OCI-LY3 (cell line): Measurements from ENCODE around the gene FLVCR2.
"Not testable (repeated sequence)": the region's sequence is repeated elsewhere in the genome, so short reads cannot be mapped to it uniquely, and the experiment has no call there.

ENCODE experiments used
- H2AFZ ChIP-seq: fragments of 200-600, 300-600 bp; shearing (Covaris generic); 2 replicates; pipeline ENCODE4 v1.6.0; 2014; ENCODE audit warnings: antibody characterized with exemption, low read depth, low read length
- H3K27ac ChIP-seq: fragments of 200-600, 300-600 bp; sonication (generic); 2 replicates; pipeline ENCODE4 v1.5.1; 2014; ENCODE audit warnings: mild to moderate bottlenecking, low read length, moderate library complexity, mixed read lengths
- H3K27me3 ChIP-seq: fragments of 200-600, 300-600 bp; sonication (generic); 2 replicates; pipeline ENCODE4 v1.6.1; 2014; ENCODE audit warnings: low read depth, low read length, mixed read lengths
- H3K36me3 ChIP-seq: fragments of 200-600, 300-600 bp; sonication (generic); replicated peaks from 2 replicates; pipeline ENCODE3; 2014; ENCODE audit warnings: low read depth, low read length, mixed read lengths
- H3K4me1 ChIP-seq: fragments of 300-600, 200-600 bp; sonication (generic); 2 replicates; pipeline ENCODE4 v1.6.1; 2014; ENCODE audit warnings: low read length, mixed read lengths
- H3K4me2 ChIP-seq: fragments of 200-600, 300-600 bp; sonication (generic); 2 replicates; pipeline ENCODE4 v1.6.1; 2014; ENCODE audit warnings: low read length, mixed read lengths
- H3K4me3 ChIP-seq: fragments of 300-600, 200-600 bp; sonication (generic); 2 replicates; pipeline ENCODE4 v1.5.1; 2014; ENCODE audit warnings: antibody characterized with exemption, mild to moderate bottlenecking, low read length, moderate library complexity
- H3K79me2 ChIP-seq: fragments of 300-600, 200-600 bp; shearing (Covaris generic); 2 replicates; pipeline ENCODE4 v1.6.1; 2014; ENCODE audit warnings: mild to moderate bottlenecking, low read length, mixed read lengths
- H3K9ac ChIP-seq: fragments of 300-600, 200-600 bp; shearing (Covaris generic); 2 replicates; pipeline ENCODE4 v1.6.0; 2014; ENCODE audit warnings: mild to moderate bottlenecking, low read length, moderate library complexity
- H3K9me3 ChIP-seq: fragments of 200-600, 300-600 bp; shearing (Covaris generic); 2 replicates; pipeline ENCODE4 v1.6.1; 2014; ENCODE audit warnings: low read length, mixed read lengths; ENCODE audit not compliant: insufficient read depth
- H4K20me1 ChIP-seq: fragments of 200-600, 300-600 bp; sonication (generic); 2 replicates; pipeline ENCODE4 v1.6.1; 2016; ENCODE audit warnings: low read length, mixed read lengths; ENCODE audit not compliant: insufficient read depth
- EZH2phosphoT487 ChIP-seq: fragments of 200-600 bp; shearing (Covaris generic); IDR thresholded peaks from 2 replicates; pipeline ENCODE4 v1.6.1; 2018; ENCODE audit warnings: antibody characterized with exemption, mixed run types, low read depth
- TF ChIP-seq, protein P1 (sequence below): fragments of 200-600, 300-600 bp; sonication (generic); IDR thresholded peaks from 2 replicates; pipeline ENCODE4 v1.5.1; 2014; ENCODE audit warnings: antibody characterized with exemption, low read length, low read depth

FLVCR2 gene

DNA sequence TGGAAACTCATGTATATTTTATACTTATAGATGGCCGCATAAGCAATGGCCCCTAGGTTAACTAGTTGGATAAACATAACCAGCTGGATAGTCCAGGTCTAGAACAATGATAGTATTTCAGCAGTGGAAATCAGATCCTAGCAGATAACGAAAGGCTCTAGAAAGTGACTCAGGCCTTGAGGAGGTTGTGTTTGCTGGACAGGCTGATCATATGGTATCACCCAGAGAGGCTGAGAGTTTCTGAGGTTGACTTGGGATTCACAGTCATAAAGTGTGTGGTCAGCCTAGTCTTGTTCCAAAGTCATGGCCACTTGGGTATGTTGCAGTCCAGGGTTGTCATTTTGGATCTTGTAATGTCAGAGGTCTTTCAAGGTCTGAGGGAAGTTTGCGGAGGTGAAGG, 16.8 kb downstream of the FLVCR2 start:
- Histone ChIP-seq H3K4me2 (no peak overlapping the region), H3K9me3 (0 out of 2 replicates have a peak, but pooled peaks cover 4% of the 10 kb centered on the region), H3K27ac (no peak overlapping the region), H4K20me1 (no peaks in the 10 kb centered on the region), H3K4me1 (peaks cover 14% of the 10 kb centered on the region), H3K27me3 (no peaks in the 10 kb centered on the region), H3K4me3 (no peak overlapping the region), H3K9ac (no peak overlapping the region), H2AFZ (no peak overlapping the region), H3K79me2 (no peaks in the 10 kb centered on the region), H3K36me3 (peaks cover 14% of the 10 kb centered on the region)
- TF ChIP-seq, protein P1, sequence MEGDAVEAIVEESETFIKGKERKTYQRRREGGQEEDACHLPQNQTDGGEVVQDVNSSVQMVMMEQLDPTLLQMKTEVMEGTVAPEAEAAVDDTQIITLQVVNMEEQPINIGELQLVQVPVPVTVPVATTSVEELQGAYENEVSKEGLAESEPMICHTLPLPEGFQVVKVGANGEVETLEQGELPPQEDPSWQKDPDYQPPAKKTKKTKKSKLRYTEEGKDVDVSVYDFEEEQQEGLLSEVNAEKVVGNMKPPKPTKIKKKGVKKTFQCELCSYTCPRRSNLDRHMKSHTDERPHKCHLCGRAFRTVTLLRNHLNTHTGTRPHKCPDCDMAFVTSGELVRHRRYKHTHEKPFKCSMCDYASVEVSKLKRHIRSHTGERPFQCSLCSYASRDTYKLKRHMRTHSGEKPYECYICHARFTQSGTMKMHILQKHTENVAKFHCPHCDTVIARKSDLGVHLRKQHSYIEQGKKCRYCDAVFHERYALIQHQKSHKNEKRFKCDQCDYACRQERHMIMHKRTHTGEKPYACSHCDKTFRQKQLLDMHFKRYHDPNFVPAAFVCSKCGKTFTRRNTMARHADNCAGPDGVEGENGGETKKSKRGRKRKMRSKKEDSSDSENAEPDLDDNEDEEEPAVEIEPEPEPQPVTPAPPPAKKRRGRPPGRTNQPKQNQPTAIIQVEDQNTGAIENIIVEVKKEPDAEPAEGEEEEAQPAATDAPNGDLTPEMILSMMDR = no peak
- no peak for TF ChIP-seq EZH2phosphoT487

DNA sequence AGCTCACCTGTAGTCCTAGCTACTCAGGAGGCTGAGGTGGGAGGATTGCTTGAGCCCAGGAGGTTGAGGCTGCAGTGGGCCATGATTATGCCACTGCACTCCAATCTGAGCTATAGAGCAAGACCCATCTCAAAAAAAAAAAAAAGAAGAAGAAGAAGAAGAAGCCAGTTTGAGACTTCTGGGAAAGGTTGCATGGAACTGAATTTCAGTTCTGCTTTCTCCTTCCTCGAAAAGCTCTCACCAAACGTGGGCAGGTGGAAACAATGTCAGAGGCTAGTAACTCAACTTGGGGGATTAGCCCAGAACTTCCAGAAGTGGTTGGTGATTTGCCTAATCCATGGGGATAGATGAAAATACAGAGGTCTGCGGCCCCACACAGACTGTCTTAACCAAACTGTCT, 18.7 kb downstream of the FLVCR2 start:
- Histone ChIP-seq H4K20me1 (no peaks in the 10 kb centered on the region), H3K79me2 (no peaks in the 10 kb centered on the region), H2AFZ (no peak overlapping the region), H3K4me3 (no peak overlapping the region), H3K9ac (no peak overlapping the region), H3K36me3 (peaks cover 4% of the 10 kb centered on the region), H3K4me1 (peaks cover 14% of the 10 kb centered on the region), H3K27ac (no peak overlapping the region), H3K27me3 (no peaks in the 10 kb centered on the region), H3K4me2 (no peak overlapping the region), H3K9me3 (0 out of 2 replicates have a peak, but pooled peaks cover 4% of the 10 kb centered on the region)
- TF ChIP-seq, protein P1 = no peak
- no peak for TF ChIP-seq EZH2phosphoT487

DNA sequence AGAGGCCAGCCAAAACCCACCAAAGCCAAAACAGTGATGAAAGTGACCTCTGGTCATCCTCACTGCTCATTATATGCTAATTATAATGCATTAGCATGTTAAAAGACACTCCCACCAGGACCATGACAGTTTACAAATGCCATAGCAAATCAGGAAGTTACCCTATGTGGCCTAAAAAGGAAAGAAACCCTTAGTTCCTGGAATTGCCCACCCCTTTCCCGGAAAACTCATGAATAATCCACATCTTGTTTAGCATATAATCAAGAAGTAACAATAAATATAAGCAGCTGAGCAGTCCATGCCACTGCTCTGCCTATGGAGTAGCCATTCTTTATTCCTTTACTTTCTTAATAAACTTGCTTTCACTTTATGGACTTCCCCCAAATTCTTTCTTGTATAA, 21.7 kb downstream of the FLVCR2 start:
- peaks cover 15% of the 10 kb centered on the region for H3K4me1 ChIP-seq
- H3K27ac ChIP-seq, H3K9me3 ChIP-seq: not testable (repeated sequence)

DNA sequence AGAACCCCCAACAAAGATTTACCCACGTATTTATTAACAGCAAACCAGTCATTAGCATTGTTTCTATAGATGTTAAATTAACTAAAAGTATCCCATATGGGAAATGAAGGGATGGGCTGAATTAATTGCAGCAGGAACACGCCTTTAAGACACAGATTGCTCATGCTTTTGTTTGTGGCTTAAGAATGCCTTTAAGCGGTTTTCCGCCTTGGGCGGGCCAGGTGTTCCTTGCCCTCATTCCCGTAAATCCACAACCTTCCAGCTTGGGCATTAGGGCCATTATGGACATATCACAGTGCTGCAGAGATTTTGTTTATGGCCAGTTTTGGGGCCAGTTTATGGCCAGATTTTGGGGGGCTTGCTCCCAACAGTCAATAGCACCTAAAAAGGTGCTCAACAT, 22.6 kb downstream of the FLVCR2 start:
- not testable (repeated sequence) for H4K20me1 ChIP-seq, H3K9ac ChIP-seq, H3K27ac ChIP-seq, H3K4me2 ChIP-seq, H3K36me3 ChIP-seq, H3K9me3 ChIP-seq, H2AFZ ChIP-seq, H3K79me2 ChIP-seq, H3K4me3 ChIP-seq, H3K27me3 ChIP-seq
- H3K4me1 ChIP-seq = peaks cover 16% of the 10 kb centered on the region

More for the DNA sequence above, 21.7 kb downstream of the FLVCR2 start:
- not testable (repeated sequence) for H3K27me3 ChIP-seq, H3K4me3 ChIP-seq, H4K20me1 ChIP-seq, H3K79me2 ChIP-seq, H3K36me3 ChIP-seq, H3K4me2 ChIP-seq, H3K9ac ChIP-seq, H2AFZ ChIP-seq

DNA sequence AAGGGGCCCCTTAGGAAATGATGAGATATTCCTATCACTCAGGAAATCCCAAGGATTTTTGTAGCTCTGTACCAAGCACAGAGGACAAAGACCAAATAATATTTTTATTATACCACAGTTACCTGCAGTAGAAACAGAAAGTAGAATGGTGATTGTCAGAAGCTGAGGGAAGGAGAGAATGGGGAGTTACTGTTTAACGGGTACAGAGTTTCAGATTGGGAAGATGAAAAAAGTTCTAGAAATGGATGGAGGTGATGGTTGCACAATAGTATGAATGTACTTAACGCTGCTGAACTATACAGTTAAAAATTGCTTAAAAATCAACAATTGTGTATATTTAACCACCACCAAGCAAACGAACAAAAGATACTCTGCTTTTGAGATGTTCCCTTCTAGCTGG, 24.1 kb downstream of the FLVCR2 start:
- Histone ChIP-seq H3K9ac (no peak overlapping the region), H3K79me2 (no peaks in the 10 kb centered on the region), H4K20me1 (no peaks in the 10 kb centered on the region), H2AFZ (no peak overlapping the region), H3K27me3 (no peaks in the 10 kb centered on the region), H3K27ac (no peak overlapping the region), H3K4me1 (peaks cover 10% of the 10 kb centered on the region), H3K4me3 (no peak overlapping the region), H3K36me3 (peaks cover 6% of the 10 kb centered on the region), H3K9me3 (no peaks in the 10 kb centered on the region), H3K4me2 (no peak overlapping the region)
- no peak for TF ChIP-seq EZH2phosphoT487
- TF ChIP-seq, protein P1 = no peak
